SIG-M5 treated with dmso at 0.1 percent for 504 hours (cell line): ENCODE data around the gene ZMIZ1.

Experiments used
- DNase-seq: peaks from one replicate; lab custom pipeline; 2025; ENCODE audit not compliant: unreplicated experiment; lab: John Stamatoyannopoulos, UW

The ZMIZ1 gene

DNA sequence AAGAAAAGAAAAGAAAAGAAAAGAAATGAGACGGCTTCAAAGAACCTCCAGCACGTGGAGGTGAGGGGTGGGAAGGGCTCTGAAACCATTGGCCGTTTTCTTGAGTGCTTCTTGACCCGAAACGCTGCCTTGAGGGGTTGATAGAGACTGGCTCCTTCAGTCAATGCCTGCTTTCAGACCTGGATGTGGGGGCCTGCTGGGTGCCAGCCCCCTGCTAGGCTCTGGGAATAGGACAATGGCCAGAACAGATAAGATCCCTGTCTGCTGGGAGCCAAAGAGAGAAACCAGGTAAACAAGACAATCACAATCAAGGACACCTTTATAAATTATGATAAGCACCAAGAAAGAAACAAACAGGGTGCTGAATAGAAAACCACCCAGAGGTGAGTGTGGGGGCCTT, 27.7 kb downstream of the ZMIZ1 start:
- DNase-seq: no peak

DNA sequence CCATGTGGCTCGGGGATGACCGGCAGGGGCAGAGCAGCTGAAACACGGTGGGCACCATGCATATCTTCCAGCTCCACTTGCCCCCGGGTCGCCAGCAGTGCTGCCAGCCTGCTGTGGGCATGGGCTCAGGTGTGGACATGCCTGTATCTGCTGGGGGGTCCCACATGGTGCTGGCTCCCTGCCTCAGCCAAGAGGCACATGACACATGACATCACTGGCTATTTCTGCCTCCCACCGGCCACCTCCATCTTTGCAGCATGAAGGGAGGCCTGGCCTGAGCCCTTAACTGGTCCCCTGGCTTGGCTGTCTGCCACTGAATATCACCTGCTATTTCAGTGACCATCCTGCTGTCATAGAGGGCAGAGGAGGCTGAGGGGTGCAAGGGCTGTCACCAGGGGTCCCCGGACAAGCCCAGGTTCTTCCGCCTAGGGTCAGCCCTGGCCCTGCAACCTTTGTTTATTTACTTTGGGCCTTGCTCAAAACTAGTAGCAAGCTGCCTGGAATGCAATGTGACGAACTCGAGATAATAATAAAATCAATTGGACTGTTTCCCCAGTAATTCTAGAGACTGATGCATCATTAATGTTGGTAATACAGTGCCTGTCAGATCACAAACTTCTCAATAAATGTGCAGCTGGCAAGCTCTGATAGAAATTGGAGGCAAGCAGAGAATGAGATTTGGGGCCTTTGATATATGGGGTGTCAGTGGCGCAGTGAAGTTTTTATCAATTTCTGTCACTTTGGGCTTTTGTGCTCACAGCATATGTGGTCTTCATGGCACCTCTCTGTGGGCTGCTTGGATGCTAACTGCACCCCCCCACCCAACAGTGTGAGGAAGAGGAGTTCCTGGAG, 28.5 kb downstream of the ZMIZ1 start:
- no peak for DNase-seq

GRCh38 chr10:79098061-79098460, 29.3 kb downstream of the ZMIZ1 start:
- DNase-seq: no peak

DNA sequence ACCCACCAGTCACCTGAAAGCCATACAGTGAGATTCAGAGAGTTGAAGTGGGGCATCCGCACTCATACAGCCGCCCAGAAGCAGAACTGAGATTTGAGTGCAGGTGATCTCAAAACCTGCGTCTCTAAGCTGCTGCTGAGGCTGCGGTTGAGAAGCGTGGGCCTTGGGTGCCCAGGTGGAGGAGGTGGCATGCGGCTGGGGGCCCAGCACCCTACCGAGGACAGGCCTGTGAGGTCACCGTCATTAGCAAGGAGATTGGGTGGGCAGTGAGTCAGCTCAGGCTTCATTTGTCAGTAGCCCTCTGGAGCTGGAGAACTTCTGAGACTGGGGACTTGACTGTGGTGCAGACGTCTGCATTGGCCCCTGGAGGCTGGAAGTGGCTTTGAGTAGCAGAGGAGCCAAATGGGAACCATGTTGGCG, 29.8 kb downstream of the ZMIZ1 start:
- no peak for DNase-seq

DNA sequence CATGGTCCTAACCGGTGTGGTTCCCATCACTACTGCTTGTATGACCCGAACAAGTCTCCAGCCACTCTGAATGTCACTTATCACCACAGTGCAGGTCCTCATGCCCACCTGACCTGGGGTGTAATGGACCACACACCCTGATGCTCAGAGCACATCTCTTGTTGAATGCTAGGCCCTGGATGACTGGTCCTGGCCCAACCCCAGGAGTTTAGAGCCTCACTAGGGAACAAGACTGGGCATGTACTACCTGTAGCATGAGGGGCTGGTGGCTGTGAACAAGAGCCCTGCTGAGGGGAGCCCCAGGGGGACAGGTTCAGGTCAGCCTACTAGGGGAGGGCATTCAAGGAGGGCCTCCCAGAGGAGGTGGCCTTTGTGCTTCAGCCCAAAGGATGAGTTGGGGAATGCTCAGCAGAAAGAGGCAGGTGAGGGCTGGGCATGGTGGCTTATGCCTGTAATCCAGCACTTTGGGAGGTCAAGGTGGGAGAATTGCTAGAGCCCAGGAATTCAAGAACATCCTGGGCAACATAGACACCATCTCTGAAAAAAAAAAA, 31.2 kb downstream of the ZMIZ1 start:
- DNase-seq: no peak

DNA sequence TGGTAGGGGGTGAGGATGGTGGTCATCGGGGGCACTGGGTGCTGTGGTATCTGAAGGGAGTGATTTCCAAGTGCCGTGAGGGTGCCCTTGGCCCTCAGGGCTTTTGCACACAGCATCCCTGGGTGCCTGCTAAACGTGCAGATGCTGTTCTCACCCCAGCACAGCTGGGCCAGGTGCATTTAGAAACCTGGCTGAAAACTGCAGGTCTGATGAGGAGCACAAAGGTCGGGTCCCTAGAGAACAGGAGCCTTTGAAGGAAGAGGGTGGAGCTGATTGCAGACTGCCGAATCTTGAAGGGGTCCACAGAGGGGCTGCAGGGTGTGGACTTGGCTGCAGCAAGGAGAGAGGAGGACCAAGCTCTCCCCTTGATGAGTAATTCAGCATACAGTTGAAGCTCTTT, 32.0 kb downstream of the ZMIZ1 start:
- no peak for DNase-seq

GRCh38 chr10:79101560-79102497, 33.1 kb downstream of the ZMIZ1 start:
- DNase-seq: no peak

DNA sequence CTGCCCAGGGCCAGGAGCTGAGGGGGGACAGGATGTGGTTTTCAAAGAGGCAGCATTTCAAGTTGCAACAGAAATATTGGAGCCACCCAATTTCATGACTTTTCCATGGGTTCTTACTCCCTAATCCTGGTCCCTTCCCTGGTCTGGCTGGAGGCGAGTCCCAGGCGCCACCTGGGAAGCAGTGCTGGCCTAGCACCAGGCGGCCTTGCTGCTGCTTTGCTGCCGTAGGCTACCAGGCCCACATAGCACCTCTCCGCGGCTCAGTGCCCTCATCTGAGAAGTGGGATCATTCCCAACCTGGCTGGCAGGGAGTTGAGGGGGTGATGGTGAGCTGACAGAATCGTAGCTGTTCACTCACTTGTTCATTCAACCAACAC, 33.7 kb downstream of the ZMIZ1 start:
- DNase-seq: no peak

GRCh38 chr10:79103129-79103528, 34.4 kb downstream of the ZMIZ1 start:
- DNase-seq: no peak

DNA sequence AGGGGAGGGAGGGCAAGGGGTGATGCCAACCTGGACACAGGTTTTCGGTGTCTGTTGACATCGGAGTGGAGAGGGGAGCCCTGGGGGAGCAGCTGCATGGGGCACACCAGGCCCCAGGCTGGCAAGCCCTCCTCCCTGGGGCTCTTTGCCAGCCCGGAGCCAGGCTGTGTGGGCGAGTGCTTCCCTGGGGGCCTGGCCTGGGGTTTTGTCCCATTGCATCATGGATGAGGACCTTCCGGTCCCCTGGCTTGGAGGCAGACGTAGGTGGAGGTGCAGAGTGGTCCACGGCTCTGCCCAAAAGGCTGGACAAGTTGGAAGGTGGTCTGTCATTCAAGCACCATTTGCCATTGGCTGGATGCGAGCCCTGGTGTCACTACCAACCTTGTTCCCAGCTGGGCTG, 34.8 kb downstream of the ZMIZ1 start:
- DNase-seq: no peak

- no peak for DNase-seq
Measured at GRCh38 chr10:79105150-79105739, 36.5 kb downstream of the ZMIZ1 start.

DNA sequence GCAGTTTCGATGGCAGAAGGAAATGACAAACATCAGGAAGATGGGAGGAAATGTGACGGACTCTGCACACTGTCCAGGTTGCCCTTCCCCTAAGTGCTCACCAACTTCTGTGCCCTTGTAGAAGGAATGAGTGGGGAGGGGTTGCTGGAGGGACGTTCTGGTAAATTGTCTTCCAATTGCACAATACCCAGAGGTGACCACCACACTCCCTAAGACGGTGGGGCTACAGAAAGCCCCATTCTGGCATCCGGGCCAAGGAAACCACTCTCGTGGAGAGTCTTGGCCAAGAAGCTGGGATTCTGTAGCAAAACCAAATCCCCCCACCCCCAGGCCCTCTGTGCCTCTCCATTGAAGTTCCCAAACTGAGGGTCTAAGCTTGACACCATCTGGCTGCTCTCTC, 37.1 kb downstream of the ZMIZ1 start:
- no peak for DNase-seq

DNA sequence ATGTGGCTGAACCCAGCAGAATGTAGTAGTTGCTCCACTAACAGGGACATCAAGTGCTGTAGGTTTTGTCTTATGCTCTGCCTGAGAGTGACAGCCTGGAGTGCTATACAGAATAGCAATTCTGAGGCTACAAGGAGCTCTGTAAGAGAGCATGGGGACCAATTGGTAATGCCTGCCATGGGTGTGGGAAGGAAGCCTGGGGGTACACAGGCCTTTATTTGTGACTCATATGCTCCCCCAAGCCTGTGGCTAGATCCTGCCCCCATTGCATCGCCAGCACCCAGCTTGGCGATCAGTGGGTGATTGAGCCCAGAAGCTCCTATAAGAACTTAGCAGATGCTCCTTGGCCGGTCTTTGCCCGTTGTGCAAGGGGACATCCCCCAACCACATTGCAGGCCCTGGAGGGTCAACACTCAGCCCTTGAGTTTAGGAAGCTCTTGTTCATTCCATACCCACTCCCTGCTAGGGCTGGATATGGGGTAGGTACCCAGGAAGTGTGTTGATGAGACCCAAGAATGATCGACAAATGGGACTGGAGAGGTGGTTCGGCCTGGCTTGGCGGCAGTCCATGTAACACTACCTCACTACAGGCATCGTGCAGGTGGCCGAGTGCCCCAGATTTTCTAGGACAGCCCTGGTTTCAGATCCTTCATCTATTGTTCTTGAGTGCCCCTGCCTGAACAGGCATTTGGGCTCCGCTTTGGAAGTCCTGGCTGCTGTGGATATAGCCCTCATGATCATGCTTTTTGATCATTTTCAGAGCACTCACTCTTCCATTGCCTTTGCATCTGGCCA, 37.7 kb downstream of the ZMIZ1 start:
- DNase-seq: no peak

- DNase-seq: no peak
Measured at GRCh38 chr10:79107736-79108264, 39.0 kb downstream of the ZMIZ1 start.

GRCh38 chr10:79108728-79109127, 40.0 kb downstream of the ZMIZ1 start:
- DNase-seq: no peak

DNA sequence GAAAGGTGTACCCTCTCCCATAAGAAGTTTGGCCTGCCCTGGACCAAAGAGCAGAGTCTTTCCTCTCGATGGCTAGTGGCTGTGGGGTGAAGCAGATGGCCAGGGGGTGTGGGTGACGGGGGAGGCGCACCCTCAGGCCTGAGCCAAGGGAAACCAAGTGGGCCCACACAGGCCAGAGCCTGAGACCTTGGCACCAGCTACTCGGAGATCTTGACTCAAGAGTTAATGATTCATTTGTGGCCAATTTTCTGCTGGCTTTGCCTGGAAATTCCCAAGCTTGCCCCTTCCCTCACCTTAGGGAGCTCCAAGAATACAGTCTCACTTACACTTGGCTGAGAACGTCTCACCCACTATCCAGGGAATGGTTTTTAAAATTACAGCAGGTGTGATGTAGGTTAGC, 42.7 kb downstream of the ZMIZ1 start:
- no peak for DNase-seq

- no peak for DNase-seq
Measured at GRCh38 chr10:79111846-79112614, 43.3 kb downstream of the ZMIZ1 start.

- DNase-seq: no peak
Measured at GRCh38 chr10:79112881-79113431, 44.2 kb downstream of the ZMIZ1 start.

DNA sequence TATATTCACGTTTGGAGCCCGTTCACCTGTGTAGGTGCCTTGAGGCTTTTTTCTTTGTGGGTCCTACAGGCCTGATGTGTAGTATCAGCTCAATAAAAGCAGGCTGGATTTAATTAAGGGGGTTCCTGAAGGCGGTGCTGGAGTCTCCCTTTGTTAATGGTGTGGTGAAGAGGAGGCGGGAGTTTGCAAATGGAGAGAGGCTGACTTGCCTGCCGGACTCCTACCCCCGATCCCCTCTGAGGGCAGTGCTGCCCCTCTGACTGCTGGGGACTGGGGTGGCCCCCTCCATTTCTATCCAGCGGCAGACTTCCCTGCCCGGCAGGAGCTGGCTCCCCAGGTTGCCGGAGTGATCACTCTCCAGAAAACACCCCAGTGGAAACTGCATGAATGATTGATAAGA, 45.1 kb downstream of the ZMIZ1 start:
- no peak for DNase-seq
